Nephron progenitor cell (in vitro differentiated cells): ENCODE data around the gene ADCY3.

Experiments
- DNase-seq: peaks from one replicate; pipeline ENCODE4 v3.0.0; 2021
- H3K27ac Mint-ChIP-seq: 2 replicates; pipeline ENCODE4 v1.8.0; 2021; ENCODE audit warnings: mild to moderate bottlenecking, moderate library complexity, mixed read lengths
- H3K27me3 Mint-ChIP-seq: 2 replicates; pipeline ENCODE4 v1.8.0; 2021; ENCODE audit warnings: mild to moderate bottlenecking, low read depth, mixed read lengths; ENCODE audit not compliant: poor library complexity
- H3K36me3 Mint-ChIP-seq: 2 replicates; pipeline ENCODE4 v1.8.0; 2021; ENCODE audit warnings: low read depth, mixed read lengths
- H3K4me1 Mint-ChIP-seq: 2 replicates; pipeline ENCODE4 v1.8.0; 2021; ENCODE audit warnings: mixed read lengths
- H3K4me3 Mint-ChIP-seq: 2 replicates; pipeline ENCODE4 v1.8.0; 2021; ENCODE audit warnings: mild to moderate bottlenecking, moderate library complexity, mixed read lengths
- H3K9me3 Mint-ChIP-seq: 2 replicates; pipeline ENCODE4 v1.8.0; 2021; ENCODE audit warnings: mild to moderate bottlenecking, moderate library complexity, mixed read lengths
- CTCF ChIP-seq: fragments of 200-600 bp; sonication (generic); IDR thresholded peaks from 2 replicates; pipeline ENCODE4 v1.5.0; 2021; ENCODE audit warnings: antibody characterized with exemption

Gene ADCY3

GRCh38 chr2:24924732-24925131, 4.7 kb upstream of the ADCY3 start:
- Mint-ChIP-seq H3K4me3 (no peak overlapping the region), H3K36me3 (no peaks in the 10 kb centered on the region), H3K27me3 (peaks cover 21% of the 10 kb centered on the region), H3K27ac (no peak overlapping the region), H3K9me3 (no peaks in the 10 kb centered on the region), H3K4me1 (peaks cover 10% of the 10 kb centered on the region)
- DNase-seq, result no peak
- no peak for TF ChIP-seq CTCF

DNA sequence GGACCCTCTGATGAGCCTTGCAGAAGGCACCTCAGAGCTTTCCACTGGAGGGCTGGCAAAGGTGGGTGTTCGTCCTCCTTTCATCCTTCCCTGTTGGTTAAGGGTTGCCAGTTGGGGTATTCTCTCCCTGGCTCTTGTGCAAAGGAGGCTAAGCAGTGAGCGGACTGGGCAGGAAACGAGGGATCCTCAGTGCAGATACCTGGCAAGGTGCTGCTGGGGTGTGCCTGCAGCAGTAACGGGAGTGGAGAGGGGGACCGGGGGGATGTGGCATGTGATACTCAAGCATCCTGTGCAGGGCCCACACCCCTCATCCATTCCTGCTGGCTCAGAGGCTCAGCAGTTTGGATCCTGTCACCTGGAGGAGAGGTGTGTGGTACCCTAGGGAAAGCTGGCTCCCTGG, 4.2 kb upstream of the ADCY3 start:
- TF ChIP-seq CTCF, result no peak
- Mint-ChIP-seq H3K9me3 (no peaks in the 10 kb centered on the region), H3K27ac (no peak overlapping the region), H3K4me3 (no peak overlapping the region), H3K4me1 (peaks cover 12% of the 10 kb centered on the region), H3K27me3 (peaks cover 19% of the 10 kb centered on the region), H3K36me3 (no peaks in the 10 kb centered on the region)
- no peak for DNase-seq

DNA sequence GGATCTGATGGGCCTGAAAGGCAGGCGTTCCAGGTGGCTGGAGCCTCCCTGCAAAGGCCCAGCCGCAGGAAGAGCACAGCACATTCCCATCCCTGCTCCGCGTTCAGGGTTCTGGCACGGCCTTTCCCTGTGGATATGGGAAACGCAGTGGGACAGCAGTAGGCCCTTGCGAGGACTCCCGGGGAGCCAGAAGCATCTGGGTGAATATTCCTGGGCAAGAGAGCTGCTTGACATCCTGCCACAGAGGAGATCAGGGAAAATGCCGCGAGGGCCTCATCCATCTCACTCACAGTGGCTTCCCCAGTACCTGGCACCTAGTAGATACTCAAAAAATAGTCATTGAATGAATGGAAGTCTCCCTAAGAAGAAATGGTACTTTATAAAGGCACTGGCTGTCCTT, 3.1 kb upstream of the ADCY3 start:
- no peak for DNase-seq
- Mint-ChIP-seq H3K36me3 (peaks cover 2% of the 10 kb centered on the region), H3K27ac (no peak overlapping the region), H3K4me1 (peaks cover 23% of the 10 kb centered on the region), H3K9me3 (no peaks in the 10 kb centered on the region), H3K4me3 (no peak overlapping the region), H3K27me3 (peaks cover 17% of the 10 kb centered on the region)
- no peak for TF ChIP-seq CTCF

GRCh38 chr2:24922556-24922955, 2.5 kb upstream of the ADCY3 start:
- H3K4me3 Mint-ChIP-seq, result no peak overlapping the region

GRCh38 chr2:24920809-24921441, 888 bp upstream of the ADCY3 start:
- no peak for TF ChIP-seq CTCF
- peaks cover 25% of the 10 kb centered on the region for H3K4me1 Mint-ChIP-seq
- H3K9me3 Mint-ChIP-seq, result no peaks in the 10 kb centered on the region
- peaks cover 16% of the 10 kb centered on the region for H3K27me3 Mint-ChIP-seq
- H3K4me3 Mint-ChIP-seq, result peak overlapping the region; percentile 84
- H3K36me3 Mint-ChIP-seq, result peaks cover 8% of the 10 kb centered on the region
- no peak for DNase-seq
- no peak overlapping the region for H3K27ac Mint-ChIP-seq

More at GRCh38 chr2:24922556-24922955, 2.5 kb upstream of the ADCY3 start:
- Mint-ChIP-seq H3K4me1 (peaks cover 29% of the 10 kb centered on the region), H3K27ac (no peak overlapping the region), H3K36me3 (peaks cover 7% of the 10 kb centered on the region), H3K27me3 (peaks cover 19% of the 10 kb centered on the region), H3K9me3 (no peaks in the 10 kb centered on the region)
- no peak for TF ChIP-seq CTCF
- no peak for DNase-seq

DNA sequence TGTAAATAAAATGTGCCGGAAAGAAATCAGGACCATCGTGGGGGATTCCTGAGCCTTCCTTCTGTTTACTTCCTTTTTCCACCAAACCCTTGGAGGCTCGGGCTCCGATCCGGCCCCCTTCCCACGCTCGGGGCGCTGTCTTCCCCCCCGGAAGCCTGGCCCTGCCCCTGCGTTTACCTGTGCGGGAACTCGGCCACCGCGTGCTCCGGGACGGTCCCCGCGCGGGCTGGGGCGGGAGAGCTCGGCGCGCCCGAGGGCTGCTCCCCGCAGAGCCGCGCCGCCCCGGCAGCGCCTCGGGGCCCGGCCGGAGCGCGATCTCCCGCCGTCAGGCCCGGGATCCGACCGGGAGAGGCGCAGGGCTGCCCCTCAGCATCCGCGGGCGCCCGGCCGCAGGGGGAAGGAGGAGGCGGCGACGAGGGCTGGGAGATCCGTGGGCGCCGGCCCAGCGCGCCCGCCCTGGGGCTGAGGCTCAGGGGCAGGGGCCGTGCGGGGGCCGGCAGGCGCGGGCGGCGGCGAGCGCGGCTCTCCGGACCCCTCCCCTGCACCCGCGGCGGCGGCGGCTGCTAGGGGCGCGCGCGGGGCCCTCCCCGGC, 435 bp downstream of the ADCY3 start:
- Mint-ChIP-seq H3K36me3 (peaks cover 12% of the 10 kb centered on the region), H3K27me3 (peaks cover 16% of the 10 kb centered on the region), H3K9me3 (no peaks in the 10 kb centered on the region), H3K27ac (peak overlapping the region; percentile 26), H3K4me3 (peak overlapping the region; percentile 87), H3K4me1 (peaks cover 33% of the 10 kb centered on the region)
- no peak for DNase-seq
- TF ChIP-seq CTCF, result no peak
